ENCODE measurements around the gene EDN2. TPM values are rescaled to one million over a fixed set of nuclear protein-coding genes. Genes with fewer than 3 reads are reported as not detected.

The EDN2 gene
- total and polyA plus RNA-seq, 2 of the 8 experiments (the other 6 are each of a cell fraction or from before 2014, with no cell fraction given): 0.32 to 0.39 TPM

GRCh38 chr1:41509270-41509671, 24.8 kb upstream of the EDN2 start (continued):
- TF ChIP-seq EP300 (IDR thresholded peaks at IDR 0.05; ENCODE audit: borderline replicate concordance in 1 of 2, low read depth in 2 of 2, low read length in 2 of 2) (no peak), RNF2 (IDR thresholded peaks at IDR 0.05; ENCODE audit: borderline replicate concordance, low read depth, low read length, missing control alignments, poor library complexity, severe bottlenecking) (no peak), SP1 (IDR thresholded peaks at IDR 0.05; ENCODE audit: low read depth, low read length) (no peak), POU5F1 (IDR thresholded peaks at IDR 0.05; ENCODE audit: low read depth, low read length) (no peak), FOSL1 (IDR thresholded peaks at IDR 0.05; ENCODE audit: insufficient read depth, low read depth, low read length) (no peak), ATF2 (IDR thresholded peaks at IDR 0.05; ENCODE audit: low read length) (no peak), NANOG (IDR thresholded peaks at IDR 0.05; ENCODE audit: insufficient read depth, low read depth, low read length, poor library complexity, severe bottlenecking) (no peak), POLR2AphosphoS5 (IDR thresholded peaks at IDR 0.05; ENCODE audit: low read depth, low read length) (no peak)
